HFFc6 (cell line): ENCODE measurements around the gene PITPNB. TPM values are rescaled to one million over a fixed set of nuclear protein-coding genes. Genes with fewer than 3 reads are reported as not detected.

Experiments
- DNase-seq: peaks from one replicate; pipeline ENCODE4 v3.0.0-alpha.2; 2018
- H3K27ac Mint-ChIP-seq: 2 replicates; pipeline ENCODE4 v1.8.0; 2020; ENCODE audit warnings: mild to moderate bottlenecking, mixed read lengths
- H3K27me3 Mint-ChIP-seq: 2 replicates; pipeline ENCODE4 v1.8.0; 2021; ENCODE audit warnings: mild to moderate bottlenecking, moderate library complexity, mixed read lengths; ENCODE audit not compliant: insufficient read depth
- H3K36me3 Mint-ChIP-seq: 2 replicates; pipeline ENCODE4 v1.8.0; 2021; ENCODE audit warnings: low read depth, mixed read lengths
- H3K4me1 Mint-ChIP-seq: 2 replicates; pipeline ENCODE4 v1.8.0; 2020; ENCODE audit warnings: low read depth, mixed read lengths
- H3K4me3 Mint-ChIP-seq: 2 replicates; pipeline ENCODE4 v1.8.0; 2020; ENCODE audit warnings: mild to moderate bottlenecking, moderate library complexity, mixed read lengths
- H3K9me3 Mint-ChIP-seq: 2 replicates; pipeline ENCODE4 v1.8.0; 2020; ENCODE audit warnings: mild to moderate bottlenecking, mixed read lengths
- CTCF ChIP-seq: fragments of 200-600 bp; sonication (generic); IDR thresholded peaks from 2 replicates; pipeline ENCODE4 v1.5.0; 2021; ENCODE audit warnings: antibody characterized with exemption, mild to moderate bottlenecking
- total RNA-seq, 6 experiments: library from RNA; stranded (reverse); fragmentation: NEBNext Ultra II Directional; extraction: Animal tissue kit (Norgen Biotek cat#: 25700); gene quantifications; 2 replicates in 1 of 6; 3 replicates in 5 of 6; pipeline ENCODE4 v1.2.3, GENCODE V29; 2021

Gene PITPNB
- total RNA-seq, 6 experiments from 2014 or later: 54.3 to 80.5 (median 74.8) TPM

DNA sequence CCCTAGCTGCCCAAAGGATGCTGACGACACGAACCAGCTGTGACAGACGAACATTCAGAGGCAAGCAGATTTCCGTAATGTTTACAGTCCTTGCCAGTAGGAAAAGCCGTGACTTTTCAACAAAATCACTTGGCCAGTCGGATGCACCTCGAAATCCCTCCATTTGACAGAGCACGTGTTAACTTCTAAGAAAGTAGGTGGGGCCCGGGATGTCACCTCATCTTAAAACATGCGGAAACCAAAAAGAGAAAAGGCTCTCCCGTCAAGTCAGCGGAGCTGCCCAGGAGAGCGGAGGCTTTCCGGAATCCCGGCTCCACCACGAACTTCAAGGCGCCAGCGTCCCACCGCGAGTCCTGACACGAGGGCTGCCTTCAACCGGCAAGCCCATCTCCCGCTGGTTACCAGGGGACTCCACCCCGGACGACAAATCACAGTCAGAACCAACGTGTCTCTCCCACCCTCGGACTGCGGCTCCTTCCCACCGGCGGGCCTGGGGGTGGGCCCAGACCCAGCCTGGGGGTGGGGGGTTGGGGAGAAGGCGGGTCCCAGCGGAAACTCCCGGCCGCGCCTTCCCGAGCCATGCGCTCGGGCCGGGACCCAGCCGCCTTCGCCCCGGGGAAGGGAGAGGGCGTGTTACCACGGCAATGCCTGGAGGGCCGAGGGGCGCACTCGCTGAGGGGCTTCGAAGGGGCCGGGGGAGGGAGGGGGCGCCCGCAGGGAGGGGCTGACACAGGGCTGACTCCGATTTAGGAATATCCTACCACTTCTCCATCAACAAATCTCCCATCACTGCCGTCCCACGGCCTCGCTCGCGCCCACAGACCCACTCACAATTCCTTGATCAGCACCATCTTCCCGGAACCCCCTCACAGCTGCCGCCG, 475 bp downstream of the PITPNB start:
- DNase-seq: peak; percentile 41
- peak overlapping the region; percentile 98 for H3K27ac Mint-ChIP-seq
- H3K4me1 Mint-ChIP-seq: peaks cover 68% of the 10 kb centered on the region
- H3K36me3 Mint-ChIP-seq: peaks cover 16% of the 10 kb centered on the region
- no peak for TF ChIP-seq CTCF
- H3K27me3 Mint-ChIP-seq: peaks cover 3% of the 10 kb centered on the region
- H3K9me3 Mint-ChIP-seq: no peaks in the 10 kb centered on the region
- peak overlapping the region; percentile 96 for H3K4me3 Mint-ChIP-seq

DNA sequence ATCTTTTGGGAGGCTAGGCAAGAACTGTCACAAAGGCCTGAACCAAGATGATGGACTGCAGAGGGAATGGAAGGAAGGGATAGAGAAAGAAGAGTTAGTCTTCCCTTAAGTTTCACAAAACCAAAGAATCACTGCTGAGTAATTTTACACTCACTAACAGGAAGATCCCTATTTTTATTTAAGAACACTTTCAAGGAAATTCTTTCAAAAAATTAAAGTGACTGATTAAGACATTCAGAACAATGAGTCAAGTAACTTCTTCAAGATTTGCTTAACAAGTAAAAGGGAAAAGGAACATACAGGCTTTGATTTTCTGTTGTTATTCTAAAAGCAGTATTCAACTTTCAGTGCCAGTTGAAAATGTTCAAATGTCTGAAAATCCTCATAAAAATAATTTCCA, 3.1 kb downstream of the PITPNB start:
- Mint-ChIP-seq H3K4me3 (peak overlapping the region; percentile 41), H3K27ac (peak overlapping the region; percentile 29)
- TF ChIP-seq CTCF: no peak

DNA sequence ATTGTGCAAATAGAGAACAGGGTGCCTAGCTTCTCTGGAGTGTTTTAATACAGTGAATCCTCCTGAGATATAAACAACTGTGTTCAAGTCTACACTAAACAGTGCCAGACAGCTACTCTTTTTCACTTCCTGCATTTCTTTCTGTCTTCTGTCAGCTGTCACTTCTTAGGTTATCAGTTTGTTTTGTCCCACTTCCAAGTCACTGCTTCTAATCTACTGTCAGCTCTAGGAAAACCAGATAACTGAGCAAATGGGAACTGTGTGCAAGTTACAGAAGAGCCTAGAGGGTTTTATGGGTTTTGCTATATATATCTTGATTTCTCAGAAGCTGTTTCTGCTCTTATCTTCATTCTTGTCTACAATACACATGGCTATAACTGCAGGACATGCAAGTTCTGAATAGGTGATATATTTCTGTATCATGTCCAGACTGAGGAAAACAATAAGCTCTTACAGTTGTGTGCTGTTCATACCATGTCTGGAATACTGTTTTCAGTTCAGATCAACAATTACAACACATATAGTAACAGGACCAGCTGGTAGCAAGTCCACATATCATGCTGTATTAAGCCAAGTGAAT, 5.8 kb downstream of the PITPNB start:
- Mint-ChIP-seq H3K9me3 (no peaks in the 10 kb centered on the region), H3K27ac (peak overlapping the region; percentile 20; the same call in 1 of the 2 replicates), H3K4me1 (peaks cover 66% of the 10 kb centered on the region)

More for the DNA sequence above, 3.1 kb downstream of the PITPNB start:
- Mint-ChIP-seq H3K27me3 (peaks cover 3% of the 10 kb centered on the region), H3K36me3 (peaks cover 15% of the 10 kb centered on the region), H3K4me1 (peaks cover 81% of the 10 kb centered on the region), H3K9me3 (no peaks in the 10 kb centered on the region)
- DNase-seq: no peak

GRCh38 chr22:27912101-27912500, 7.0 kb downstream of the PITPNB start:
- no peak overlapping the region for H3K27ac Mint-ChIP-seq
- peaks cover 54% of the 10 kb centered on the region for H3K4me1 Mint-ChIP-seq
- H3K9me3 Mint-ChIP-seq: no peaks in the 10 kb centered on the region

More for the DNA sequence above, 5.8 kb downstream of the PITPNB start:
- Mint-ChIP-seq H3K27me3 (no peaks in the 10 kb centered on the region), H3K4me3 (no peak overlapping the region), H3K36me3 (peaks cover 28% of the 10 kb centered on the region)
- DNase-seq: no peak
- TF ChIP-seq CTCF: no peak

DNA sequence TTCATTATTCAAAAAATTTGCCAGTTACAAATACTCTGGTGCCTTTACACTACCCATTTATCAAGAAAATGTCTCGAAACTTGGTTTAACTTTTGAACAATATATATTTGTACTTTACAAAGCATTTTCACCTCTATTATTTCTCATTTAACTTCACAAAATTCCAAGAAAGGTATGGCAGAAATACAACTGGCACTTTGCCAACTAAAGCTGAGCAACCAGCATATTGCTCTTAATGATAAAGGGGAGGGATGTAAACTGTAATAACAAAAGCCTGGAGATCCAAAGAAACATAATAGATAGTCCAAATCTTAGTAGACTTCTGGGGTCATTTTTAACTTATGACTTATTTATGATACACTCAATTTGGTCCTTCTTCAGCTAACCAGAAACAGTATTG, 7.7 kb downstream of the PITPNB start:
- H3K36me3 Mint-ChIP-seq: peaks cover 37% of the 10 kb centered on the region
- no peak for TF ChIP-seq CTCF
- H3K4me3 Mint-ChIP-seq: no peak overlapping the region
- H3K27ac Mint-ChIP-seq: no peak overlapping the region
- no peaks in the 10 kb centered on the region for H3K27me3 Mint-ChIP-seq
- peaks cover 51% of the 10 kb centered on the region for H3K4me1 Mint-ChIP-seq
- H3K9me3 Mint-ChIP-seq: no peaks in the 10 kb centered on the region
- DNase-seq: no peak

More at GRCh38 chr22:27912101-27912500, 7.0 kb downstream of the PITPNB start:
- H3K4me3 Mint-ChIP-seq: no peak overlapping the region
- no peak for DNase-seq
- TF ChIP-seq CTCF: no peak
- no peaks in the 10 kb centered on the region for H3K27me3 Mint-ChIP-seq
- peaks cover 37% of the 10 kb centered on the region for H3K36me3 Mint-ChIP-seq
